H1 (cell line): Measurements from ENCODE around the gene C10orf120. TPM values are rescaled to one million over a fixed set of nuclear protein-coding genes. Genes with fewer than 3 reads are reported as not detected.

ENCODE experiments used
- CTCF ChIA-PET: fragments of 300-600 bp; sonication (Branson Sonifier 250); formaldehyde crosslinking; loops from one replicate; lab custom pipeline; 2021; ENCODE audit not compliant: partially characterized antibody; lab: Charles Lee
- POLR2A ChIA-PET: fragments of 300-600 bp; sonication (Branson Sonifier 250); formaldehyde crosslinking; loops from one replicate; lab custom pipeline; 2021; ENCODE audit warnings: inconsistent platforms; ENCODE audit not compliant: partially characterized antibody; lab: Charles Lee
- DNase-seq, 2 experiments: peaks; one replicate each; pipeline versions ENCODE4 v3.0.0 to v3.0.0-alpha.2; 2010 to 2022; ENCODE audit warnings: low spot score in 2 of 2, low read depth in 1 of 2, mixed read lengths in 1 of 2
- FAIRE-seq: peaks from 2 replicates; lab custom pipeline; 2011; peaks lifted over from hg19 to GRCh38; lab: Jason Lieb, UNC
- H2AFZ ChIP-seq: 2 replicates; pipeline ENCODE4 v1.8.1; 2012; ENCODE audit warnings: low read length, inconsistent platforms
- H2AK5ac ChIP-seq: 2 replicates; pipeline ENCODE4 v1.6.1; 2013; ENCODE audit warnings: low read depth, low read length
- H2BK120ac ChIP-seq: replicated peaks from 2 replicates; pipeline ENCODE3; 2013; ENCODE audit warnings: low read depth, low read length, inconsistent platforms
- H2BK12ac ChIP-seq: 2 replicates; pipeline ENCODE4 v1.6.1; 2013; ENCODE audit warnings: low read depth, low read length
- H2BK15ac ChIP-seq: 2 replicates; pipeline ENCODE4 v1.6.1; 2013; ENCODE audit warnings: low read length
- H2BK20ac ChIP-seq: 2 replicates; pipeline ENCODE4 v1.6.1; 2013; ENCODE audit warnings: low read length
- H2BK5ac ChIP-seq: 2 replicates; pipeline ENCODE4 v1.6.1; 2013; ENCODE audit warnings: low read depth, low read length
- H3K14ac ChIP-seq: 2 replicates; pipeline ENCODE4 v1.6.1; 2013; ENCODE audit warnings: inconsistent platforms; ENCODE audit not compliant: insufficient read length
- H3K18ac ChIP-seq: 2 replicates; pipeline ENCODE4 v1.6.1; 2013; ENCODE audit warnings: low read length; ENCODE audit errors: extremely low read depth
- H3K23ac ChIP-seq: 2 replicates; pipeline ENCODE4 v1.6.1; 2013; ENCODE audit warnings: inconsistent platforms; ENCODE audit not compliant: insufficient read length
- H3K23me2 ChIP-seq: 2 replicates; pipeline ENCODE4 v1.6.1; 2013; ENCODE audit warnings: low read depth, low read length
- H3K27ac ChIP-seq: 2 replicates; pipeline ENCODE4 v1.6.1; 2011; ENCODE audit warnings: low read depth, low read length, inconsistent platforms
- H3K27me3 ChIP-seq, 4 experiments: replicated peaks in 1 of 4; 1 replicate in 1 of 4; 2 replicates in 3 of 4; pipeline versions ENCODE4 v1.6.1 to v1.8.1; 2011 to 2013; ENCODE audit warnings: low read length in 3 of 4, mild to moderate bottlenecking in 3 of 4, inconsistent platforms in 2 of 4, mixed read lengths in 2 of 4, moderate library complexity in 1 of 4; ENCODE audit not compliant: control insufficient read depth in 3 of 4, insufficient read depth in 3 of 4; ENCODE audit errors: extremely low read depth in 1 of 4
- H3K36me3 ChIP-seq, 4 experiments: 2 replicates each; pipeline versions ENCODE4 v1.6.1 to v1.8.1; 2011 to 2013; ENCODE audit warnings: mild to moderate bottlenecking in 4 of 4, low read length in 3 of 4, moderate library complexity in 2 of 4, control low read depth in 1 of 4, inconsistent platforms in 1 of 4; ENCODE audit not compliant: insufficient read depth in 4 of 4, control insufficient read depth in 2 of 4
- H3K4ac ChIP-seq: replicated peaks from 2 replicates; pipeline ENCODE3; 2013; ENCODE audit warnings: low read length, low read depth, mixed read lengths, inconsistent platforms; ENCODE audit not compliant: insufficient read length
- H3K4me1 ChIP-seq, 4 experiments: replicated peaks in 1 of 4; 1 replicate in 1 of 4; 2 replicates in 3 of 4; pipeline versions ENCODE4 v1.6.1 to v1.8.1; 2011 to 2013; ENCODE audit warnings: low read length in 3 of 4, inconsistent platforms in 2 of 4, mixed read lengths in 1 of 4; ENCODE audit not compliant: insufficient read depth in 4 of 4, control insufficient read depth in 3 of 4
- H3K4me2 ChIP-seq, 2 experiments: 2 replicates each; pipeline versions ENCODE4 v1.6.1 to v1.8.1; 2011 to 2013; ENCODE audit warnings: low read depth in 2 of 2, low read length in 2 of 2, control low read depth in 1 of 2, inconsistent platforms in 1 of 2, mild to moderate bottlenecking in 1 of 2; ENCODE audit not compliant: insufficient read depth in 1 of 2
- H3K4me3 ChIP-seq, 4 experiments: fragments of 200-600, 300-600 bp in 1 of 4; sonication (generic), shearing (Covaris generic), sonication (Bioruptor Twin) in 1 of 4; 2 replicates each; pipeline versions ENCODE4 v1.5.1 to v1.8.1; 2011 to 2016; ENCODE audit warnings: low read length in 4 of 4, low read depth in 3 of 4, control low read depth in 2 of 4, inconsistent platforms in 2 of 4, mild to moderate bottlenecking in 2 of 4, mixed read lengths in 1 of 4, moderate library complexity in 1 of 4; ENCODE audit not compliant: insufficient read depth in 2 of 4; ENCODE audit errors: extremely low read depth in 1 of 4
- H3K56ac ChIP-seq: replicated peaks from 2 replicates; pipeline ENCODE3; 2013; ENCODE audit warnings: low read depth, mild to moderate bottlenecking, mixed read lengths, low read length, inconsistent platforms; ENCODE audit not compliant: insufficient read length
- H3K79me1 ChIP-seq: 2 replicates; pipeline ENCODE4 v1.6.1; 2013; ENCODE audit warnings: low read depth, low read length, control low read depth
- H3K79me2 ChIP-seq, 2 experiments: 2 replicates each; pipeline versions ENCODE4 v1.6.1 to v1.8.1; 2012 to 2013; ENCODE audit warnings: low read length in 2 of 2, mild to moderate bottlenecking in 2 of 2, inconsistent platforms in 1 of 2; ENCODE audit not compliant: insufficient read depth in 2 of 2, control insufficient read depth in 1 of 2
- H3K9ac ChIP-seq, 4 experiments: replicated peaks in 1 of 4; 1 replicate in 1 of 4; 2 replicates in 3 of 4; pipeline versions ENCODE4 v1.6.1 to v1.8.1; 2011 to 2013; ENCODE audit warnings: low read depth in 3 of 4, low read length in 3 of 4, control low read depth in 2 of 4, mild to moderate bottlenecking in 2 of 4, moderate library complexity in 2 of 4, inconsistent platforms in 1 of 4; ENCODE audit errors: extremely low read depth in 1 of 4
- H3K9me3 ChIP-seq, 2 experiments: 2 replicates each; pipeline versions ENCODE4 v1.6.1 to v1.8.1; 2012 to 2013; ENCODE audit warnings: mild to moderate bottlenecking in 2 of 2, moderate library complexity in 2 of 2, control low read depth in 1 of 2, inconsistent platforms in 1 of 2, low read depth in 1 of 2, low read length in 1 of 2, mixed read lengths in 1 of 2; ENCODE audit not compliant: insufficient read depth in 2 of 2
- H4K20me1 ChIP-seq, 2 experiments: replicated peaks in 1 of 2; 2 replicates each; pipeline versions ENCODE3 to v1.8.1; 2011 to 2013; ENCODE audit warnings: inconsistent platforms in 2 of 2, low read length in 2 of 2, mild to moderate bottlenecking in 1 of 2; ENCODE audit not compliant: insufficient read depth in 2 of 2, control insufficient read depth in 1 of 2
- H4K5ac ChIP-seq: 2 replicates; pipeline ENCODE4 v1.6.1; 2013; ENCODE audit warnings: low read length, low read depth, mixed read lengths, inconsistent platforms; ENCODE audit not compliant: insufficient read length
- H4K8ac ChIP-seq: 2 replicates; pipeline ENCODE4 v1.8.0; 2013; ENCODE audit warnings: mild to moderate bottlenecking, moderate library complexity, low read length, inconsistent platforms; ENCODE audit not compliant: insufficient read depth; ENCODE audit errors: extremely low read depth
- H4K91ac ChIP-seq: replicated peaks from 2 replicates; pipeline ENCODE3; 2013; ENCODE audit warnings: low read length, mixed read lengths, inconsistent platforms; ENCODE audit not compliant: insufficient read length
- ATF2 ChIP-seq: IDR thresholded peaks from 2 replicates; pipeline ENCODE4 v1.6.1; 2012; ENCODE audit warnings: low read length, inconsistent platforms
- CTBP2 ChIP-seq: IDR thresholded peaks from 2 replicates; pipeline ENCODE4 v1.7.0; 2011; ENCODE audit warnings: borderline replicate concordance, mild to moderate bottlenecking, moderate library complexity, mixed read lengths, low read length; ENCODE audit not compliant: insufficient read depth, insufficient read length
- EGR1 ChIP-seq: IDR thresholded peaks from 2 replicates; pipeline ENCODE4 v1.6.1; 2011; ENCODE audit warnings: low read depth, low read length, borderline replicate concordance
- FOSL1 ChIP-seq: IDR thresholded peaks from 2 replicates; pipeline ENCODE4 v1.6.1; 2011; ENCODE audit warnings: mild to moderate bottlenecking, low read depth, low read length, moderate library complexity; ENCODE audit not compliant: insufficient read depth
- HDAC2 ChIP-seq, 2 experiments: fragments of 300-600 bp in 1 of 2; sonication (generic) in 1 of 2; IDR thresholded peaks; 2 replicates each; pipeline ENCODE4 v1.6.1; 2011 to 2012; ENCODE audit warnings: low read depth in 2 of 2, low read length in 2 of 2, mild to moderate bottlenecking in 2 of 2, moderate library complexity in 2 of 2, borderline replicate concordance in 1 of 2, inconsistent platforms in 1 of 2
- MAX ChIP-seq: IDR thresholded peaks from 2 replicates; pipeline ENCODE4 v1.6.1; 2012; ENCODE audit warnings: inconsistent platforms
- NANOG ChIP-seq: IDR thresholded peaks from 2 replicates; pipeline ENCODE4 v1.6.1; 2011; ENCODE audit warnings: low read length, low read depth, mild to moderate bottlenecking, inconsistent platforms; ENCODE audit not compliant: insufficient read depth, poor library complexity, severe bottlenecking
- RXRA ChIP-seq: IDR thresholded peaks from 2 replicates; pipeline ENCODE4 v1.6.1; 2011; ENCODE audit warnings: low read depth, mild to moderate bottlenecking, low read length, moderate library complexity; ENCODE audit not compliant: insufficient read depth
- SP1 ChIP-seq: IDR thresholded peaks from 2 replicates; pipeline ENCODE4 v1.6.1; 2011; ENCODE audit warnings: low read depth, low read length
- SUZ12 ChIP-seq: fragments of 200-600 bp; sonication (generic); IDR thresholded peaks from 2 replicates; pipeline ENCODE4 v1.6.1; 2012; ENCODE audit warnings: mild to moderate bottlenecking, inconsistent platforms, low read length, moderate library complexity, mixed read lengths
- WGBS, 2 experiments: shearing (Covaris generic) in 1 of 2; methylation state at CpG; one replicate each; pipeline versions ENCODE4 v1.1.6 to v1.1.7; 2013 to 2015; ENCODE audit warnings: low lambda C conversion rate in 2 of 2, mixed read lengths in 2 of 2, inconsistent platforms in 1 of 2, low coverage in 1 of 2, missing lambda C conversion rate in 1 of 2; ENCODE audit not compliant: insufficient replicate concordance in 2 of 2, insufficient coverage in 1 of 2, insufficient read length in 1 of 2; ENCODE audit errors: extremely low coverage in 1 of 2, missing lambda C conversion rate in 1 of 2; 5-methylcytosine and 5-hydroxymethylcytosine counted together
- polyA plus RNA-seq, 7 experiments: library from polyadenylated mRNA; depleted of rRNA in 3 of 7; stranded (reverse) in 5 of 7; unstranded in 2 of 7; fragments of >200 nt in 5 of 7; fragments of 200-250 nt in 2 of 7; gene quantifications; 1 replicate in 5 of 7; 2 replicates in 1 of 7; 4 replicates in 1 of 7; pipeline versions ENCODE4 v1.2.1 to v1.2.3, GENCODE V29; 2011 to 2013; ENCODE audit warnings: missing spikeins in 2 of 7, mixed read lengths in 2 of 7
- total RNA-seq: library from RNA; stranded (reverse); fragmentation: NEBNext Ultra II Directional; extraction: Animal tissue kit (Norgen Biotek cat#: 25700); gene quantifications from 2 replicates; pipeline ENCODE4 v1.2.1, GENCODE V29; 2021

C10orf120 gene
- total and polyA plus RNA-seq, 2 of the 8 experiments (the other 6 are each of a cell fraction or from before 2014, with no cell fraction given): not detected

GRCh38 chr10:122689146-122689820 is 10.4 kb downstream of the C10orf120 start:
- no peak overlapping the region for H4K8ac ChIP-seq
- no peak overlapping the region for H3K56ac ChIP-seq
- H2BK120ac ChIP-seq: no peak overlapping the region
- H3K23me2 ChIP-seq: no peaks in the 10 kb centered on the region
- no peaks in the 10 kb centered on the region for H3K79me2 ChIP-seq
- no peaks in the 10 kb centered on the region for H3K79me1 ChIP-seq
- 91% methylated on average over 6 of the region's 6 CpGs; no CpG with 5 or more reads in 1 of the 2 experiments for WGBS, 2 experiments
- no peak overlapping the region for H4K5ac ChIP-seq
- no peaks in the 10 kb centered on the region for H3K36me3 ChIP-seq
- no peak overlapping the region for H3K27ac ChIP-seq
- no peaks in the 10 kb centered on the region for H4K20me1 ChIP-seq
- no peak overlapping the region for H2BK5ac ChIP-seq
- no peak overlapping the region for H3K18ac ChIP-seq
- H4K91ac ChIP-seq: no peak overlapping the region
- H2BK15ac ChIP-seq: no peak overlapping the region
- DNase-seq (no peak), FAIRE-seq (no peak)
- no peak overlapping the region for H3K9ac ChIP-seq
- ChIA-PET CTCF (interaction anchor here (0.8 to 5.9 kb wide), 10 partner anchors 9 to 124 kb away, joined by 3 to 37 read pairs (median 4); no protein-coding TSS in a partner anchor), POLR2A (no interaction called here)
- H3K23ac ChIP-seq: no peak overlapping the region
- H2BK12ac ChIP-seq: no peak overlapping the region
- H3K4me2 ChIP-seq: no peak overlapping the region
- no peak overlapping the region for H3K14ac ChIP-seq
- H3K4me3 ChIP-seq: no peak overlapping the region
- H2AFZ ChIP-seq: no peak overlapping the region
- no peak overlapping the region for H2AK5ac ChIP-seq
- TF ChIP-seq CTBP2 (no peak), FOSL1 (no peak), RXRA (no peak), MAX (no peak), SUZ12 (no peak), SP1 (no peak), EGR1 (no peak), ATF2 (no peak), HDAC2 (IDR thresholded peaks at IDR 0.05; ENCODE audit: borderline replicate concordance in 1 of 2, low read depth in 2 of 2, low read length in 2 of 2) (no peak), NANOG (no peak)
- no peaks in the 10 kb centered on the region for H3K27me3 ChIP-seq
- no peak overlapping the region for H3K4ac ChIP-seq
- H2BK20ac ChIP-seq: no peak overlapping the region
- H3K4me1 ChIP-seq: 0 out of 7 replicates have a peak, but pooled peaks cover 0 to 2% (median 0%) of the 10 kb centered on the region in 4 experiments
- H3K9me3 ChIP-seq: no peaks in the 10 kb centered on the region
